Natural killer cell (primary cell): Measurements from ENCODE around the gene C20orf202. TPM values are rescaled to one million over a fixed set of nuclear protein-coding genes. Genes with fewer than 3 reads are reported as not detected.

Experiments used
- ATAC-seq, 3 donors: fragments of 150-1000 bp in 2 of 3; fragments of 200-7000 bp in 1 of 3; cut with Tn5 transposase; 1 replicate in 1 of 3; 2 replicates in 2 of 3; pipeline ENCODE4 v1.10.0; 2021; ENCODE audit warnings: mild to moderate bottlenecking in 2 of 3, moderate library complexity in 2 of 3
- DNase-seq, 2 donors: peaks; one replicate each; pipeline versions ENCODE4 v3.0.0 to v3.0.0-alpha.2; 2013 to 2021; ENCODE audit warnings: mixed read lengths in 1 of 2
- H3K27ac ChIP-seq: one replicate; pipeline ENCODE4 v1.5.1; 2013; ENCODE audit warnings: mild to moderate bottlenecking, low read length
- H3K27me3 ChIP-seq: one replicate; pipeline ENCODE4 v1.6.1; 2013; ENCODE audit warnings: low read length; ENCODE audit not compliant: control insufficient read depth, insufficient read depth
- H3K36me3 ChIP-seq: one replicate; pipeline ENCODE4 v1.6.1; 2013; ENCODE audit warnings: low read length; ENCODE audit not compliant: control insufficient read depth, insufficient read depth
- H3K4me1 ChIP-seq: one replicate; pipeline ENCODE4 v1.6.1; 2013; ENCODE audit warnings: low read length; ENCODE audit not compliant: control insufficient read depth, insufficient read depth
- H3K4me3 ChIP-seq: one replicate; pipeline ENCODE4 v1.5.1; 2013; ENCODE audit warnings: low read length
- H3K9me3 ChIP-seq: one replicate; pipeline ENCODE4 v1.6.1; 2013; ENCODE audit warnings: low read length; ENCODE audit not compliant: control insufficient read depth, insufficient read depth
- H3K27ac Mint-ChIP-seq, 2 donors: one replicate each; pipeline ENCODE4 v1.8.0; 2022; ENCODE audit warnings: mild to moderate bottlenecking in 2 of 2, mixed read lengths in 2 of 2, moderate library complexity in 1 of 2
- H3K27me3 Mint-ChIP-seq, 2 donors: one replicate each; pipeline ENCODE4 v1.8.0; 2022; ENCODE audit warnings: low read depth in 2 of 2, mixed read lengths in 2 of 2
- H3K36me3 Mint-ChIP-seq: one replicate; pipeline ENCODE4 v1.8.0; 2022; ENCODE audit warnings: mixed read lengths
- H3K4me1 Mint-ChIP-seq, 2 donors: one replicate each; pipeline ENCODE4 v1.8.0; 2022; ENCODE audit warnings: mixed read lengths in 2 of 2
- H3K4me3 Mint-ChIP-seq: one replicate; pipeline ENCODE4 v1.8.0; 2022; ENCODE audit warnings: mild to moderate bottlenecking, moderate library complexity, mixed read lengths
- H3K9me3 Mint-ChIP-seq, 2 donors: one replicate each; pipeline ENCODE4 v1.8.0; 2022; ENCODE audit warnings: mixed read lengths in 2 of 2
- WGBS: methylation state at CpG from one replicate; pipeline ENCODE4 v1.1.7; 2013; ENCODE audit warnings: missing lambda C conversion rate; ENCODE audit not compliant: insufficient coverage; 5-methylcytosine and 5-hydroxymethylcytosine counted together
- intact Hi-C: fragments of 100-400 bp; cut with micrococcal nuclease; formaldehyde crosslinking; loops from one replicate; pipeline ENCODE4 v1.14.2; 2022
- total RNA-seq, 4 donors: library from RNA; stranded (reverse); fragments of 120-200 nt in 1 of 4; gene quantifications; one replicate each; pipeline versions ENCODE4 v1.2.3 to v1.2.4, GENCODE V29; 2013 to 2022
- TF ChIP-seq, protein P1 (sequence below): fragments of 200-600 bp; IDR thresholded peaks from one replicate; pipeline ENCODE4 v1.8.0; 2022; ENCODE audit warnings: antibody characterized with exemption

Gene C20orf202
- total RNA-seq, 3 donors from 2014 or later (not counting 1 experiment from before 2014, with no cell fraction given) = 0.16 to 0.75 (median 0.60) TPM

DNA sequence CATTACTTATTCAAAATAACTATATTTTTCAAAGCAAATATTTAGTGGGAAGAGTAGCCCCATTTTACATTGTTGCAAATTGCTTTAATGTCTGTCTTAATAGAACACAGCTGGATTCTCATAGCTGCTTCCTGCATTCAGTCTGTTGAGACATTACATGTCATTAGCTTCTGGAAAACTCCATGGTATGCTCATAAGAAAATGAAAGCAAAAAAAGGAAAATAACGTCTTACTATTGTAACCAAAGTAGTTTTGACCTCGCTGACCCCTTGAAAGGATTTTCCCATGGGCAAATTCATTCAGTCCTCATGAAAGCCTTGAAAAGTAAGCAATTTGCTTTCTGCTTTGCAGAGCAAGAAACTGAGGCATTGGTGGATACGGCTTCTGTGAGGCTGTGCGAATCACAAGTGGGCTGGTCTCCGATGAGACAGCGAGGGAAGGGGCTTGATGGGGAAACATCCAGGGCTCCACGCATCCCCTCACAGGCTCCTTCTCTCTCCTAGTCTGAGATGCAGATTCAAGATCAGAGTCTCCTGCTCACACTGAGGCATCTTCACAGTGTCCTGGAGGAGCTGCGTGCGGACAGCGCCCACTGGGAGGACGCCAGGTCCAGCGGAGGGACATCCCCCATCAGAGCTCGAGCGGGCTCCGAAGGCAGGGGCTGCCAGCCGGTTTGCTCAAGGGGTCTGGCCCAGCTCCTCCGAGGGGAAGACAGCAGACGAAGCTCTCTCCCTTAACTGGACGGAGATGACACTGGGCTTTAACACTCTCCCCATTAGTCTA, 3.3 kb downstream of the C20orf202 start:
- Histone ChIP-seq H3K9me3 (no peaks in the 10 kb centered on the region), H3K36me3 (no peaks in the 10 kb centered on the region), H3K27ac (no peak overlapping the region), H3K27me3 (no peaks in the 10 kb centered on the region), H3K4me3 (no peak overlapping the region), H3K4me1 (no peaks in the 10 kb centered on the region)
- no peak for ATAC-seq
- WGBS = 94% methylated on average over 18 of the region's 19 CpGs
- intact Hi-C loops = no loop called here
- no peaks in the 10 kb centered on the region for H3K36me3 Mint-ChIP-seq
- H3K27me3 Mint-ChIP-seq = peaks cover 4 to 7% of the 10 kb centered on the region in 2 donors
- no peak overlapping the region for H3K4me3 Mint-ChIP-seq
- H3K4me1 Mint-ChIP-seq = no peaks in the 10 kb centered on the region
- no peak overlapping the region for H3K27ac Mint-ChIP-seq
- H3K9me3 Mint-ChIP-seq = no peaks in the 10 kb centered on the region
- TF ChIP-seq, protein P1, sequence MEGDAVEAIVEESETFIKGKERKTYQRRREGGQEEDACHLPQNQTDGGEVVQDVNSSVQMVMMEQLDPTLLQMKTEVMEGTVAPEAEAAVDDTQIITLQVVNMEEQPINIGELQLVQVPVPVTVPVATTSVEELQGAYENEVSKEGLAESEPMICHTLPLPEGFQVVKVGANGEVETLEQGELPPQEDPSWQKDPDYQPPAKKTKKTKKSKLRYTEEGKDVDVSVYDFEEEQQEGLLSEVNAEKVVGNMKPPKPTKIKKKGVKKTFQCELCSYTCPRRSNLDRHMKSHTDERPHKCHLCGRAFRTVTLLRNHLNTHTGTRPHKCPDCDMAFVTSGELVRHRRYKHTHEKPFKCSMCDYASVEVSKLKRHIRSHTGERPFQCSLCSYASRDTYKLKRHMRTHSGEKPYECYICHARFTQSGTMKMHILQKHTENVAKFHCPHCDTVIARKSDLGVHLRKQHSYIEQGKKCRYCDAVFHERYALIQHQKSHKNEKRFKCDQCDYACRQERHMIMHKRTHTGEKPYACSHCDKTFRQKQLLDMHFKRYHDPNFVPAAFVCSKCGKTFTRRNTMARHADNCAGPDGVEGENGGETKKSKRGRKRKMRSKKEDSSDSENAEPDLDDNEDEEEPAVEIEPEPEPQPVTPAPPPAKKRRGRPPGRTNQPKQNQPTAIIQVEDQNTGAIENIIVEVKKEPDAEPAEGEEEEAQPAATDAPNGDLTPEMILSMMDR = no peak
- DNase-seq = no peak

DNA sequence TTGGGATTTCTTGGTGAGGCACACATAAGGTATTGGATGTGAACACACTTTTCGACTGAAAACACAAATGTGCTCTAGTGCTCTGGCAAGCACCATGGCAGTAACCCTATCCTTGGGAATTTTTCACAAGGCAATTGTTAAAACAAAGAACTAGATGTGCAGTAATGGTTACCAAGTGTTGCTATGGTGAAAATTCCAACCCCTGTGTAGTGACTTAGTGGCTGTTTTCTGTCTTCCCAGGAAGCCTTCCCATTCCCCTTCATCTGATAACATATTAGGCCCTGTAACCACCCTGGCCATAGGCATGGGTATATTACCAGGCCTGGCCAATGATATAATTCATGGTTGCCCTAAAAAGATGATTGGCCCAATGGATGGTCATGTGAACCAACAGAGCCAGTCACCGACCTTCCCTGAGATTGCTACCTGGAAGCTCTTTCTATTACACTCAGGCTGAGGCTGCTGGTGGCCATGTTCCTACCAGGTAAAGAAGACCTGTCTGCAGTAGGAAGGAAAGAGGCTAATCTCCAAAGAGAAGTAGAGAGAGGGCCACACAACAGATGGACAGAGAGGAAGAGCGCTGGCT, 4.1 kb downstream of the C20orf202 start:
- Histone ChIP-seq H3K27ac (no peak overlapping the region), H3K4me1 (no peaks in the 10 kb centered on the region), H3K36me3 (no peaks in the 10 kb centered on the region), H3K27me3 (no peaks in the 10 kb centered on the region), H3K9me3 (no peaks in the 10 kb centered on the region), H3K4me3 (no peak overlapping the region)
- DNase-seq (no peak), ATAC-seq (no peak)
- no peak overlapping the region for H3K27ac Mint-ChIP-seq
- H3K27me3 Mint-ChIP-seq = peaks cover 9 to 11% of the 10 kb centered on the region in 2 donors
- H3K36me3 Mint-ChIP-seq = no peaks in the 10 kb centered on the region
- TF ChIP-seq, protein P1 = no peak
- H3K4me3 Mint-ChIP-seq = no peak overlapping the region
- no peaks in the 10 kb centered on the region for H3K9me3 Mint-ChIP-seq
- 89% methylated on average over 3 of the region's 3 CpGs for whole genome bisulfite sequencing
- intact Hi-C loops = no loop called here
- peaks cover 0 to under 1% of the 10 kb centered on the region in 2 donors for H3K4me1 Mint-ChIP-seq

DNA sequence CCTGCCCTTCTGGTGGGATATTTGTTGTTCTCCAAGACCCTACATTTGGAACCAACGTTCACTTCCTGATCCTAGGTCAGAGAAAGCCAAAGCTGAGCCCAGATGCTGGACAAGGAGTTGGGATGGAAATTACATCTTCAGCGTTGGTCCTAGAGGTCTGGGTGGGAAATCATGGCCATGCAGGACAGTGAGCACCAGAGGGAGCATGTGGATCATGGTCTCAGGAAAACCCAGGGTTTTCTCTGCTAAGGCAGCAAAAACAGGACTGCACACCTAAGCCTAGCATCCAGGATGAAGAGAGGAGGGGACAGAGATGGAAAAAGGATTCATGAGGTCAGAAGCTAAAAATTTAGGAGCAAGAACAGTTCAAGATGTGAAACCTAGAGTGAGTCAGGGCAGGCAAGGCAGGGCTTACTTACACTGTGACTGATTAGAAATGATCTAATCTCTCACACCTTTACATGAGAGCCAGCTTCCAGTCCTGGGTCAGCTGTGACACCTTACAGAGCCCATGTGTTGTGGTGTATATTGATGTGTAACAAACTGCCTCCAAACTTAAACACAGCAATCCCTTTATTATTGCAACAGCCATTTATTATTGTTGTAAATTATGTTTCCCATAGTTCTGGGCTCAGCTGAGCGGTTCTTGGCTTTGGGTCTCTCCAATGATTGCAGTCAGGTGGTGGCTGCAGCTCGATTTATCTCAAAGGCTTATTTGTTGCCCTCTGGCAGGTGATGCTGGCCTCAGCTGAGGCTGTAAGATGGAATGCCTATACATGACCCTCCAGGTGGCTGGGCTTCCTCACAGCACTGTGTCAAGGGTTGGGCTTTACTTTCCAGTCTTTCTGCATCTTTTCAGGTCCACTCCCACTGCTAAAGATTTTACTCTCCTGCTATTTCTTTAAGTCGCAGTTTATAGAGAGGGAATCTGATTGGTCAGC, 6.5 kb downstream of the C20orf202 start:
- H3K4me3 ChIP-seq = no peak overlapping the region
- peaks cover 4% of the 10 kb centered on the region for H3K4me1 ChIP-seq
- Mint-ChIP-seq H3K27me3 (peaks cover 8 to 23% of the 10 kb centered on the region in 2 donors), H3K4me1 (peaks cover 5 to 8% of the 10 kb centered on the region in 2 donors), H3K4me3 (no peak overlapping the region), H3K27ac (no peak overlapping the region), H3K9me3 (no peaks in the 10 kb centered on the region), H3K36me3 (no peaks in the 10 kb centered on the region)
- no peaks in the 10 kb centered on the region for H3K27me3 ChIP-seq
- intact Hi-C loops = loop anchor here (10.0 kb wide), 1 partner anchor 105 kb away; no protein-coding TSS in a partner anchor
- no peak for DNase-seq
- WGBS = 57% methylated on average over 4 of the region's 5 CpGs
- no peak overlapping the region for H3K27ac ChIP-seq
- ATAC-seq = no peak
- H3K36me3 ChIP-seq = no peaks in the 10 kb centered on the region
- TF ChIP-seq, protein P1 = no peak
- H3K9me3 ChIP-seq = no peaks in the 10 kb centered on the region
